HepG2 (cell line): ENCODE results near the gene ZNF331. TPM values are rescaled to one million over a fixed set of nuclear protein-coding genes. Genes with fewer than 3 reads are reported as not detected.

Experiments used
- CBX5 ChIP-seq: sonication (generic); formaldehyde crosslinking; IDR thresholded peaks from 2 replicates; pipeline ENCODE4 v1.4.0; 2020; ENCODE audit warnings: missing genetic modification reagents, borderline replicate concordance
- CREB1 ChIP-seq, 2 experiments: fragments of 450-650 bp in 1 of 2; IDR thresholded peaks; 2 replicates each; pipeline ENCODE4 v1.6.1; 2016 to 2017; ENCODE audit warnings: control low read depth in 1 of 2, mild to moderate bottlenecking in 1 of 2, missing compliant biosample characterization in 1 of 2, missing genetic modification characterization in 1 of 2
- ETV6 ChIP-seq: sonication (generic); formaldehyde crosslinking; conservative IDR thresholded peaks from 2 replicates; pipeline ENCODE4 v1.4.0; 2020; ENCODE audit warnings: missing genetic modification reagents
- FOSL2 ChIP-seq: sonication (generic); formaldehyde crosslinking; IDR thresholded peaks from 2 replicates; pipeline ENCODE4 v1.4.0; 2020; ENCODE audit warnings: missing genetic modification reagents
- IKZF1 ChIP-seq: fragments of 450-650 bp; IDR thresholded peaks from 2 replicates; pipeline ENCODE4 v1.7.1; 2016
- KAT2B ChIP-seq: fragments of 150-350 bp; IDR thresholded peaks from 2 replicates; pipeline ENCODE4 v1.6.1; 2014; ENCODE audit warnings: low read depth, low read length, borderline replicate concordance
- MIER3 ChIP-seq: IDR thresholded peaks from 2 replicates; pipeline ENCODE4 v1.6.1; 2016; ENCODE audit warnings: missing compliant biosample characterization, borderline replicate concordance
- NR3C1 ChIP-seq: sonication (generic); formaldehyde crosslinking; IDR thresholded peaks from 2 replicates; pipeline ENCODE4 v1.4.0; 2020; ENCODE audit warnings: missing genetic modification reagents
- TGIF2 ChIP-seq: IDR thresholded peaks from 2 replicates; pipeline ENCODE4 v1.6.1; 2016; ENCODE audit warnings: control low read depth, missing compliant biosample characterization
- XBP1 ChIP-seq: sonication (generic); formaldehyde crosslinking; IDR thresholded peaks from 2 replicates; pipeline ENCODE4 v1.5.0; 2020; ENCODE audit warnings: missing genetic modification reagents
- YEATS2 ChIP-seq: sonication (generic); formaldehyde crosslinking; IDR thresholded peaks from 2 replicates; pipeline ENCODE4 v1.4.0; 2020; ENCODE audit warnings: missing genetic modification reagents, borderline replicate concordance
- YY1 ChIP-seq: IDR thresholded peaks from 2 replicates; pipeline ENCODE4 v1.6.1; 2011; ENCODE audit warnings: low read length, low read depth, moderate library complexity, mild to moderate bottlenecking; ENCODE audit not compliant: insufficient read depth, insufficient replicate concordance
- ZFP36L1 ChIP-seq: sonication (generic); formaldehyde crosslinking; IDR thresholded peaks from 2 replicates; pipeline ENCODE4 v1.8.0; 2022; ENCODE audit warnings: mild to moderate bottlenecking, missing genetic modification reagents, moderate library complexity
- ZFX ChIP-seq: sonication (generic); formaldehyde crosslinking; IDR thresholded peaks from 2 replicates; pipeline ENCODE4 v1.4.0; 2020; ENCODE audit warnings: mild to moderate bottlenecking, low read depth, missing genetic modification reagents, moderate library complexity
- ZNF235 ChIP-seq: sonication (generic); formaldehyde crosslinking; IDR thresholded peaks from 2 replicates; pipeline ENCODE4 v1.8.1; 2023; ENCODE audit warnings: mild to moderate bottlenecking, missing genetic modification reagents, borderline replicate concordance
- ZNF616 ChIP-seq: sonication (generic); formaldehyde crosslinking; IDR thresholded peaks from 2 replicates; pipeline ENCODE4 v1.5.0; 2020; ENCODE audit warnings: low read depth, mild to moderate bottlenecking, missing genetic modification reagents
- ZNF703 ChIP-seq: sonication (generic); formaldehyde crosslinking; IDR thresholded peaks from 2 replicates; pipeline ENCODE4 v1.5.1; 2020; ENCODE audit warnings: missing genetic modification reagents, mild to moderate bottlenecking, moderate library complexity, borderline replicate concordance
- polyA plus RNA-seq, 8 experiments: library from polyadenylated mRNA; depleted of rRNA in 3 of 8; stranded (reverse) in 7 of 8; unstranded in 1 of 8; fragments of >200 nt; fragmentation: Illumina TruSeq in 4 of 8; extraction: Trizol in 4 of 8; gene quantifications; 2 replicates each; pipeline versions ENCODE4 v1.2.1 to v1.2.3, GENCODE V29; 2011 to 2016; ENCODE audit warnings: low read depth in 4 of 8, missing spikeins in 1 of 8, mixed read lengths in 1 of 8; ENCODE audit not compliant: insufficient read depth in 1 of 8
- total RNA-seq, 5 experiments: library from RNA; depleted of rRNA; stranded (reverse); fragments of >200 nt; fragmentation: Illumina TruSeq; extraction: Trizol; gene quantifications; 2 replicates each; pipeline ENCODE4 v1.2.3, GENCODE V29; 2016; ENCODE audit warnings: low read depth in 1 of 5
- TF ChIP-seq, protein P1 (sequence below): sonication (generic); formaldehyde crosslinking; IDR thresholded peaks from 2 replicates; pipeline ENCODE4 v1.9.0; 2021; ENCODE audit warnings: mild to moderate bottlenecking, missing genetic modification reagents
- TF ChIP-seq, protein P2 (sequence below): IDR thresholded peaks from 2 replicates; pipeline ENCODE4 v1.6.1; 2018; ENCODE audit warnings: missing genetic modification reagents, mild to moderate bottlenecking, missing compliant biosample characterization
- TF ChIP-seq, protein P3 (sequence below): sonication (generic); formaldehyde crosslinking; IDR thresholded peaks from 2 replicates; pipeline ENCODE4 v1.5.0; 2020; ENCODE audit warnings: mild to moderate bottlenecking, missing genetic modification reagents, moderate library complexity

The ZNF331 gene
- total and polyA plus RNA-seq, 2 of the 13 experiments (the other 11 are each of a cell fraction or from before 2014, with no cell fraction given), result 8.2 to 13.3 TPM

DNA sequence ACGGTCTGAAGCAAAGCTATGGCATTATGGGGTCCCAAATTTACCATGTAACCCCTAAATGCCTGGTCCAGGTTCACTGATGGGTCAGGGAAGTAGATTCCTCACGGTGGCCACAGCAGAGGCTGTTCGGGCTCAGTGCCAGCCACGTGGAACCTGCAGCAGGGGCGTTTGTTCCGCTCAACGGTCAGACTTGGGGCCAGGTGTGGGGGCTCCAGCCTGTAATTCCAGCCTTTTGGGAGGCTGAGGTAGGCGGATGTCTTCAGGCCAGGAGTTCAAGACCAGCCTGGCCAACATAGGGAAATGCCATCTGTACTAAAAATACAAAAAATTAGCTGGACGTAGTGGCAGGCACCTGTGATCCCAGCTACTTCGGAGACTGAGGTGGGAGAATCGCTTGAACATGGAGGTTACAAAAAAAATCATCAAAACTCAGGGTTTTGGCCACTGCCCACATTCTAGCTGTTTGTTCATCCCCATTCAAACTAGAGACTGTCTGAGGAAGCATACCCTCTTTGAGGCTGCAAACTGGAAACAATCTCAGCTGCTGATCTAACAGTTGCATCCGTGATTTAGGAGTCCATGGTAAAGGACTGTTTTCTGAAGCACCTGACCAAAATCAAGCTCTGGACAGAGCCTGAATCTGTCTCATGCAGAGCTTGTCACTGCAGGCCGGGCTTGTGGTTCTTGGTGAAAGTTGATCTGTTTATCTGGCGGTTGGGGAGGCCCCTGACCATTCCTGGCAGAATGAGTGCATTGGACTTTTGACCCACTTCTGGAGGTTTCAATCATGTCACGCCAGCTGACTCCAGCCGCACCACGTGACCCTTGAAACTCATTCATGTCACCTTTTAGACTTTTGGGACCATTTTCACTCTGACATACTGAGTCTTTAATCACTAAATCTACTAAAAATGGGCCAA lies 30.2 kb upstream of the ZNF331 start (continued):
- TF ChIP-seq, protein P1, sequence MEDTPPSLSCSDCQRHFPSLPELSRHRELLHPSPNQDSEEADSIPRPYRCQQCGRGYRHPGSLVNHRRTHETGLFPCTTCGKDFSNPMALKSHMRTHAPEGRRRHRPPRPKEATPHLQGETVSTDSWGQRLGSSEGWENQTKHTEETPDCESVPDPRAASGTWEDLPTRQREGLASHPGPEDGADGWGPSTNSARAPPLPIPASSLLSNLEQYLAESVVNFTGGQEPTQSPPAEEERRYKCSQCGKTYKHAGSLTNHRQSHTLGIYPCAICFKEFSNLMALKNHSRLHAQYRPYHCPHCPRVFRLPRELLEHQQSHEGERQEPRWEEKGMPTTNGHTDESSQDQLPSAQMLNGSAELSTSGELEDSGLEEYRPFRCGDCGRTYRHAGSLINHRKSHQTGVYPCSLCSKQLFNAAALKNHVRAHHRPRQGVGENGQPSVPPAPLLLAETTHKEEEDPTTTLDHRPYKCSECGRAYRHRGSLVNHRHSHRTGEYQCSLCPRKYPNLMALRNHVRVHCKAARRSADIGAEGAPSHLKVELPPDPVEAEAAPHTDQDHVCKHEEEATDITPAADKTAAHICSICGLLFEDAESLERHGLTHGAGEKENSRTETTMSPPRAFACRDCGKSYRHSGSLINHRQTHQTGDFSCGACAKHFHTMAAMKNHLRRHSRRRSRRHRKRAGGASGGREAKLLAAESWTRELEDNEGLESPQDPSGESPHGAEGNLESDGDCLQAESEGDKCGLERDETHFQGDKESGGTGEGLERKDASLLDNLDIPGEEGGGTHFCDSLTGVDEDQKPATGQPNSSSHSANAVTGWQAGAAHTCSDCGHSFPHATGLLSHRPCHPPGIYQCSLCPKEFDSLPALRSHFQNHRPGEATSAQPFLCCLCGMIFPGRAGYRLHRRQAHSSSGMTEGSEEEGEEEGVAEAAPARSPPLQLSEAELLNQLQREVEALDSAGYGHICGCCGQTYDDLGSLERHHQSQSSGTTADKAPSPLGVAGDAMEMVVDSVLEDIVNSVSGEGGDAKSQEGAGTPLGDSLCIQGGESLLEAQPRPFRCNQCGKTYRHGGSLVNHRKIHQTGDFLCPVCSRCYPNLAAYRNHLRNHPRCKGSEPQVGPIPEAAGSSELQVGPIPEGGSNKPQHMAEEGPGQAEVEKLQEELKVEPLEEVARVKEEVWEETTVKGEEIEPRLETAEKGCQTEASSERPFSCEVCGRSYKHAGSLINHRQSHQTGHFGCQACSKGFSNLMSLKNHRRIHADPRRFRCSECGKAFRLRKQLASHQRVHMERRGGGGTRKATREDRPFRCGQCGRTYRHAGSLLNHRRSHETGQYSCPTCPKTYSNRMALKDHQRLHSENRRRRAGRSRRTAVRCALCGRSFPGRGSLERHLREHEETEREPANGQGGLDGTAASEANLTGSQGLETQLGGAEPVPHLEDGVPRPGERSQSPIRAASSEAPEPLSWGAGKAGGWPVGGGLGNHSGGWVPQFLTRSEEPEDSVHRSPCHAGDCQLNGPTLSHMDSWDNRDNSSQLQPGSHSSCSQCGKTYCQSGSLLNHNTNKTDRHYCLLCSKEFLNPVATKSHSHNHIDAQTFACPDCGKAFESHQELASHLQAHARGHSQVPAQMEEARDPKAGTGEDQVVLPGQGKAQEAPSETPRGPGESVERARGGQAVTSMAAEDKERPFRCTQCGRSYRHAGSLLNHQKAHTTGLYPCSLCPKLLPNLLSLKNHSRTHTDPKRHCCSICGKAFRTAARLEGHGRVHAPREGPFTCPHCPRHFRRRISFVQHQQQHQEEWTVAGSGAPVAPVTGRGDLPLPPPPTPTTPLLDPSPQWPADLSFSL (CRISPR knock-in tag), result no peak
- TF ChIP-seq TGIF2 (CRISPR knock-in tag) (peak; percentile 61; the same call in 1 of the 2 replicates), ZNF616 (CRISPR knock-in tag) (no peak; the same call in 1 of the 2 replicates), YY1 (no peak), MIER3 (CRISPR knock-in tag) (peak; percentile 57; the same call in 1 of the 2 replicates), NR3C1 (CRISPR knock-in tag) (no peak), ZNF235 (no peak), KAT2B (no peak), CREB1 (IDR thresholded peaks at IDR 0.05) (peak; percentile 37; the same call in 1 of the 2 replicates), CREB1 (CRISPR knock-in tag; IDR thresholded peaks at IDR 0.05) (no peak), ZFP36L1 (CRISPR knock-in tag) (peak; percentile 76; the same call in 1 of the 2 replicates), ETV6 (CRISPR knock-in tag) (no peak), ZFX (CRISPR knock-in tag) (peak; percentile 86), IKZF1 (no peak), XBP1 (CRISPR knock-in tag) (no peak), YEATS2 (CRISPR knock-in tag) (no peak), FOSL2 (peak; percentile 83), ZNF703 (no peak), CBX5 (CRISPR knock-in tag) (peak; percentile 69; the same call in 1 of the 2 replicates)
- TF ChIP-seq, protein P2, sequence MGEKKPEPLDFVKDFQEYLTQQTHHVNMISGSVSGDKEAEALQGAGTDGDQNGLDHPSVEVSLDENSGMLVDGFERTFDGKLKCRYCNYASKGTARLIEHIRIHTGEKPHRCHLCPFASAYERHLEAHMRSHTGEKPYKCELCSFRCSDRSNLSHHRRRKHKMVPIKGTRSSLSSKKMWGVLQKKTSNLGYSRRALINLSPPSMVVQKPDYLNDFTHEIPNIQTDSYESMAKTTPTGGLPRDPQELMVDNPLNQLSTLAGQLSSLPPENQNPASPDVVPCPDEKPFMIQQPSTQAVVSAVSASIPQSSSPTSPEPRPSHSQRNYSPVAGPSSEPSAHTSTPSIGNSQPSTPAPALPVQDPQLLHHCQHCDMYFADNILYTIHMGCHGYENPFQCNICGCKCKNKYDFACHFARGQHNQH (CRISPR knock-in tag), result peak; percentile 73
- TF ChIP-seq, protein P3, sequence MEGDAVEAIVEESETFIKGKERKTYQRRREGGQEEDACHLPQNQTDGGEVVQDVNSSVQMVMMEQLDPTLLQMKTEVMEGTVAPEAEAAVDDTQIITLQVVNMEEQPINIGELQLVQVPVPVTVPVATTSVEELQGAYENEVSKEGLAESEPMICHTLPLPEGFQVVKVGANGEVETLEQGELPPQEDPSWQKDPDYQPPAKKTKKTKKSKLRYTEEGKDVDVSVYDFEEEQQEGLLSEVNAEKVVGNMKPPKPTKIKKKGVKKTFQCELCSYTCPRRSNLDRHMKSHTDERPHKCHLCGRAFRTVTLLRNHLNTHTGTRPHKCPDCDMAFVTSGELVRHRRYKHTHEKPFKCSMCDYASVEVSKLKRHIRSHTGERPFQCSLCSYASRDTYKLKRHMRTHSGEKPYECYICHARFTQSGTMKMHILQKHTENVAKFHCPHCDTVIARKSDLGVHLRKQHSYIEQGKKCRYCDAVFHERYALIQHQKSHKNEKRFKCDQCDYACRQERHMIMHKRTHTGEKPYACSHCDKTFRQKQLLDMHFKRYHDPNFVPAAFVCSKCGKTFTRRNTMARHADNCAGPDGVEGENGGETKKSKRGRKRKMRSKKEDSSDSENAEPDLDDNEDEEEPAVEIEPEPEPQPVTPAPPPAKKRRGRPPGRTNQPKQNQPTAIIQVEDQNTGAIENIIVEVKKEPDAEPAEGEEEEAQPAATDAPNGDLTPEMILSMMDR (CRISPR knock-in tag), result no peak
